ENCODE measurements around the gene VPS39.

DNA sequence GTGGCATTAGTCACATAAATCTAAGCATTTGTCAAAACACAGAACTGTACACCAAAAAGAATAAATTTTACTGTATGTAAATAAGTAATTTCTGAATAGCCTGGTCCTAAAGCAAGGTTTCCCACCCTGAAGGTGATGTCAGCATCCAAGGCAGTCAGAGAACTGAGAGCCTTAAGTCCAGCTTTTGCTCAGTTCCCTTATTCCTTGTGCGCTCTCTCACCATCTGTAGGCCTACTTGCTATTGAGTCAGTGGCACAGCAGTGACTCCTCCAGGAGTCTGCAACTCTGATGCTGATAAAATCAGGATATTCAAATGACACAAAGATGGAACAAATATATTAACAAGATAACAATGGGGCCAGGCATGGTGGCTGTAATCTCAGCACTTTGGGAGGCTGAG is 22.3 kb downstream of the VPS39 start:
- no peak for TF ChIP-seq CTCF (IDR thresholded peaks at IDR 0.05; ENCODE audit: low read length)
- TF ChIP-seq EZH2 (optimal IDR thresholded peaks at IDR 0.05; ENCODE audit: low read depth, low read length) = no peak
- no peak for TF ChIP-seq EZH2phosphoT487 (IDR thresholded peaks at IDR 0.05; ENCODE audit: low read length)

Measured in MM.1S (cell line).